Measurements from ENCODE around the gene IGF2BP2. TPM values are rescaled to one million over a fixed set of nuclear protein-coding genes. Genes with fewer than 3 reads are reported as not detected.

The IGF2BP2 gene
- total and polyA plus RNA-seq, 2 of the 8 experiments (the other 6 are each of a cell fraction or from before 2014, with no cell fraction given): 7.4 to 121 TPM

GRCh38 chr3:185866555-185866954, 41.7 kb upstream of the IGF2BP2 start:
- no peak overlapping the region for H3K27ac ChIP-seq (ENCODE audit: low read depth, low read length)
- H3K4ac ChIP-seq (replicated peaks; ENCODE audit: insufficient read length, low read depth, low read length): no peak overlapping the region
- H4K20me1 ChIP-seq (replicated peaks in 1 of 2; ENCODE audit: control insufficient read depth in 1 of 2, insufficient read depth in 2 of 2, low read length in 2 of 2): no peaks in the 10 kb centered on the region
- no peak overlapping the region for H3K23ac ChIP-seq (ENCODE audit: insufficient read length)
- no peak overlapping the region for H4K8ac ChIP-seq (ENCODE audit: extremely low read depth, insufficient read depth, low read length)
- no peak overlapping the region for H3K56ac ChIP-seq (replicated peaks; ENCODE audit: insufficient read length, low read depth, low read length)
- DNase-seq (ENCODE audit: low read depth in 1 of 2, low spot score in 2 of 2) (no peak), FAIRE-seq (no peak)
- no peak overlapping the region for H3K14ac ChIP-seq (ENCODE audit: insufficient read length)
- no peak overlapping the region for H3K4me2 ChIP-seq (ENCODE audit: insufficient read depth in 1 of 2, low read depth in 2 of 2, low read length in 2 of 2)
- no peak overlapping the region for H4K5ac ChIP-seq (ENCODE audit: insufficient read length, low read depth, low read length)
- H3K9ac ChIP-seq (replicated peaks in 1 of 4; ENCODE audit: extremely low read depth in 1 of 4, low read depth in 3 of 4, low read length in 3 of 4): no peak overlapping the region
- H3K36me3 ChIP-seq (ENCODE audit: control insufficient read depth in 2 of 4, insufficient read depth in 4 of 4, low read length in 3 of 4): no peaks in the 10 kb centered on the region
- no peak overlapping the region for H2BK12ac ChIP-seq (ENCODE audit: low read depth, low read length)
- H2AK5ac ChIP-seq (ENCODE audit: low read depth, low read length): no peak overlapping the region
- H3K18ac ChIP-seq (ENCODE audit: extremely low read depth, low read length): no peak overlapping the region
- H3K27me3 ChIP-seq (replicated peaks in 1 of 4; ENCODE audit: control insufficient read depth in 3 of 4, extremely low read depth in 1 of 4, insufficient read depth in 3 of 4, low read length in 3 of 4): no peaks in the 10 kb centered on the region
- H3K4me1 ChIP-seq (replicated peaks in 1 of 4; ENCODE audit: control insufficient read depth in 3 of 4, insufficient read depth in 4 of 4, low read length in 3 of 4): peaks cover 0 to 3% (median 1%) of the 10 kb centered on the region in 4 experiments; a peak in 1 of 7 replicates
- H3K79me2 ChIP-seq (ENCODE audit: control insufficient read depth in 1 of 2, insufficient read depth in 2 of 2, low read length in 2 of 2): no peaks in the 10 kb centered on the region
- H2BK15ac ChIP-seq (ENCODE audit: low read length): no peak overlapping the region
- no peak overlapping the region for H2BK5ac ChIP-seq (ENCODE audit: low read depth, low read length)
- H3K23me2 ChIP-seq (ENCODE audit: low read depth, low read length): no peaks in the 10 kb centered on the region
- 80% methylated on average over 1 of the region's 1 CpG; no CpG with 5 or more reads in 1 of the 2 experiments for WGBS, 2 experiments (ENCODE audit: extremely low coverage in 1 of 2, insufficient coverage in 1 of 2, insufficient read length in 1 of 2, insufficient replicate concordance in 2 of 2, low coverage in 1 of 2, low lambda C conversion rate in 2 of 2, missing lambda C conversion rate in 1 of 2)
- H3K4me3 ChIP-seq (ENCODE audit: extremely low read depth in 1 of 4, insufficient read depth in 2 of 4, low read depth in 3 of 4, low read length in 4 of 4): no peak overlapping the region
- ChIA-PET CTCF (ENCODE audit: partially characterized antibody) (interaction anchor here (1.1 to 2.0 kb wide), 5 partner anchors 10 to 190 kb away, joined by 3 to 7 read pairs (median 5); no protein-coding TSS in a partner anchor), POLR2A (ENCODE audit: partially characterized antibody) (interaction anchor here (1.6 kb wide), 1 partner anchor 65 kb away, joined by 3 read pairs; no protein-coding TSS in a partner anchor)
- no peak overlapping the region for H2AFZ ChIP-seq (ENCODE audit: low read length)
- no peak overlapping the region for H4K91ac ChIP-seq (replicated peaks; ENCODE audit: insufficient read length, low read length)
- H3K79me1 ChIP-seq (ENCODE audit: low read depth, low read length): no peaks in the 10 kb centered on the region
- H3K9me3 ChIP-seq (ENCODE audit: insufficient read depth in 2 of 2, low read depth in 1 of 2, low read length in 1 of 2): no peaks in the 10 kb centered on the region
- no peak overlapping the region for H2BK120ac ChIP-seq (replicated peaks; ENCODE audit: low read depth, low read length)
- no peak overlapping the region for H2BK20ac ChIP-seq (ENCODE audit: low read length)
- TF ChIP-seq RNF2 (IDR thresholded peaks at IDR 0.05; ENCODE audit: borderline replicate concordance, low read depth, low read length, missing control alignments, poor library complexity, severe bottlenecking) (no peak), TCF12 (IDR thresholded peaks at IDR 0.05; ENCODE audit: low read depth, low read length) (no peak), EP300 (IDR thresholded peaks at IDR 0.05; ENCODE audit: borderline replicate concordance in 1 of 2, low read depth in 2 of 2, low read length in 2 of 2) (no peak), ZNF274 (IDR thresholded peaks at IDR 0.05; ENCODE audit: borderline replicate concordance, extremely low read depth, low read length) (no peak), EZH2 (IDR thresholded peaks at IDR 0.05; ENCODE audit: low read depth, low read length, severe bottlenecking) (no peak), CBX8 (IDR thresholded peaks at IDR 0.05; ENCODE audit: borderline replicate concordance, low read depth, low read length) (no peak), RAD21 (IDR thresholded peaks at IDR 0.05 in 1 of 2, conservative IDR thresholded peaks at IDR 0.05 in 1 of 2; ENCODE audit: low read depth in 2 of 2, low read length in 2 of 2) (no peak), JUN (IDR thresholded peaks at IDR 0.05; ENCODE audit: low read depth, low read length) (no peak), KDM5A (IDR thresholded peaks at IDR 0.05; ENCODE audit: low read length) (no peak), BCL11A (IDR thresholded peaks at IDR 0.05; ENCODE audit: low read depth in 2 of 2, low read length in 2 of 2) (no peak), ATF3 (IDR thresholded peaks at IDR 0.05; ENCODE audit: insufficient read depth, low read depth, low read length) (no peak)

Measured in H1 (cell line).